GM18873 (cell line): ENCODE results near the gene UIMC1.
"Not testable (repeated sequence)": the region's sequence is repeated elsewhere in the genome, so short reads cannot be mapped to it uniquely, and the experiment has no call there.

Experiments
- ATAC-seq: cut with Tn5 transposase; IDR thresholded peaks from one replicate; pipeline ENCODE4 v1.9.1; 2021; ENCODE audit warnings: mild to moderate bottlenecking, moderate library complexity, moderate number of reproducible peaks; ENCODE audit not compliant: unreplicated experiment, low FRiP score

UIMC1 gene

DNA sequence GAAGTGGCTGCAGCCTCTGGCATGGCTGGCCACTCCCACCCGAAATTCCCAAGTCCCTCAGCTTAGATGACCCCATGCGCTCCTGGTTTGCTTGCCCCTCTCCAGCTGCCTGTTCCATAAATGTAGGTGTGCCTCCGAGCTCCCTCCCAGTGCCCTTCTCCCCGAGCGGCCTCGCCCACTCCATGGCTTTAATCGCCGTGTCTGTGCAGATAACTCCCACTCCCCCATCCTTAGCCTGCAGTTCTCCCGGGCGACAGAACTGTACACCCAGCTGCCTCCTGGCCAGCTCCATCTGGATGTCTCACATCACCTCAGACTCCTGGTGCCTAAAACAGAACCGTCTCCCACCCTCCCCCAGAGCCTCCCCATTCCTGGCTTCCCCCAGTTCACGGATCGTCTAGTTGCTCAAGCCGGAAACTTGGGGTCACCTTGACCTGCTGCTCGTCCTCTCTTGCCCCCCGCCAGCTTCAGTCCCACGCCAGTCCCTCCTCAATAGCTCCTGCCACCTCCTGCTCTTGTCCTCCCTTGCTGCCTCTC lies 131.5 kb downstream of the UIMC1 start:
- ATAC-seq: no peak

DNA sequence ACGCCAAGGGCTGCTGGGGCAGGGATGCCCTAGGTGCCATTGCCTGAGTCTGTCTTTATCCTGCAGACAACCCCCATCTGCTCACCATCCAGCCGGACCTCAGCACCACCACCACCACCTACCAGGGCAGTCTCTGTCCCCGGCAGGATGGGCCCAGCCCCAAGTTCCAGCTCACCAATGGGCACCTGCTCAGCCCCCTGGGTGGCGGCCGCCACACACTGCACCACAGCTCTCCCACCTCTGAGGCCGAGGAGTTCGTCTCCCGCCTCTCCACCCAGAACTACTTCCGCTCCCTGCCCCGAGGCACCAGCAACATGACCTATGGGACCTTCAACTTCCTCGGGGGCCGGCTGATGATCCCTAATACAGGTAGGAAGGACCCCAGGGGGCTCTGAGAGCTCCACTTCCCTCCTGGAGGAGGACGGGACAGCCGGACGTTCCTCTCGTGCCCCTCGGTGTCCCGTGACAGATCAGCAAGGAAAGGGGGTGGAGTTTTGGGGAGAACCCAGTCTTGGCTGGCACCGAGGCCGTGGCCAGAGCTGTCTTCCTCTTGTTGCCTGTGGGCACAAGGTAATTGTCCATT lies 132.3 kb downstream of the UIMC1 start:
- no peak for ATAC-seq

- no peak for ATAC-seq
Observed at GRCh38 chr5:176873541-176874172, 132.9 kb downstream of the UIMC1 start.

DNA sequence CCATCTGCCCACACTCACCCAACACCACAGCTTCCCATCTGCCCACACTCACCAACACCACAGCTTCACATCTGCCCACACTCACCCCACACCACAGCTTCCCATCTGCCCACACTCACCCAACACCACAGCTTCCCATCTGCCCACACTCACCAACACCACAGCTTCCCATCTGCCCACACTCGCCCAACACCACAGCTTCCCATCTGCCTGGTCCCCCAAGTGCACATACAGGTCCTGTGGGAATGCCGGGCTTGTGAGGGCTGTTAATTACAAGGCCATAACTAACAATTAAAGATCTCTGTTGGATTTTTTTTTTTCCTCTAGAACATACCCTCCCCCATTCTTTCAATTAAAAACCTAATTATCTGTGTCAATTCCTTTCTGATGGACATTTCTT lies 133.6 kb downstream of the UIMC1 start:
- ATAC-seq: not testable (repeated sequence)

GRCh38 chr5:176872586-176872985 lies 134.0 kb downstream of the UIMC1 start:
- not testable (repeated sequence) for ATAC-seq

DNA sequence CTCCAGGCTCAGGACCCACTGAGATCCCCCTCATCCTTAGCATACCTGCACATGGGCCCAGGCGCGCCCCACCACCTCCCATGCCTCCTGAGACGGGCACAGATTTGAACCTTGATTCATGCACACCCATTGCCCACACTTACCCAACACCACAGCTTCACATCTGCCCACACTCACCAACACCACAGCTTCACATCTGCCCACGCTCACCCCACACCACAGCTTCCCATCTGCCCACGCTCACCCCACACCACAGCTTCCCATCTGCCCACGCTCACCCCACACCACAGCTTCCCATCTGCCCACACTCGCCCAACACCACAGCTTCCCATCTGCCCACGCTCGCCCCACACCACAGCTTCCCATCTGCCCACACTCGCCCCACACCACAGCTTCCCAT lies 135.9 kb downstream of the UIMC1 start:
- not testable (repeated sequence) for ATAC-seq

GRCh38 chr5:176870110-176870591 lies 136.4 kb downstream of the UIMC1 start:
- no peak for ATAC-seq

- no peak for ATAC-seq
Observed at GRCh38 chr5:176869501-176870109, 137.0 kb downstream of the UIMC1 start.

DNA sequence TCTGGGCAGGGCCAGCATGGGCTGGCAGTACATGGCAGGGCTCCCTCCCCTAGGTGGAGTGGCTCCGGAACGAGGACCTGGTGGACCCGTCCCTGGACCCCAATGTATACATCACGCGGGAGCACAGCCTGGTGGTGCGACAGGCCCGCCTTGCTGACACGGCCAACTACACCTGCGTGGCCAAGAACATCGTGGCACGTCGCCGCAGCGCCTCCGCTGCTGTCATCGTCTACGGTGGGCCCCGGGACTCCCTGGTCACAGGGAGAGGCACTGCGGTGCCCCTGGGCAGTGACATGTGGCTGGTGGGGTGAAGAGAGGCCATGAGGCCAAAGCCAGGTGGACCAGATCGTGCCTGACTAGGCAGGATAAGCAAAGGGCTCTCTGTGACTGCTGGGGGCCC lies 137.8 kb downstream of the UIMC1 start:
- no peak for ATAC-seq

DNA sequence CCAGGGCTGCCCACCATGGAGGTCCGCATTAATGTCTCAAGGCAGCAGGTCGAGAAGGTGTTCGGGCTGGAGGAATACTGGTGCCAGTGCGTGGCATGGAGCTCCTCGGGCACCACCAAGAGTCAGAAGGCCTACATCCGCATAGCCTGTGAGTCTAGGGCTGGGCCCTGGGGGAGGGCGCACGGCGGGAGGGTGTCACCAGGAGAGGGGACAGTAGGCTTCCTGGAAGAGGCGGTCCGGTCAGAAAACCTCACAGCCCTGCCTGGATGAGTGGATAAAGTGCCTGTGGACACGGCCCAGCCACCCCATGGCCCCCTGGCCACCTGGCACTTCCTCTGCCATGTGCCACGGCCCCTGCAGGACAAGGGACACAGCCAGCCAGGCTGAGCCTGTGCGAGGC lies 138.5 kb downstream of the UIMC1 start:
- ATAC-seq: no peak

- no peak for ATAC-seq
Observed at GRCh38 chr5:176866707-176867310, 139.8 kb downstream of the UIMC1 start.

DNA sequence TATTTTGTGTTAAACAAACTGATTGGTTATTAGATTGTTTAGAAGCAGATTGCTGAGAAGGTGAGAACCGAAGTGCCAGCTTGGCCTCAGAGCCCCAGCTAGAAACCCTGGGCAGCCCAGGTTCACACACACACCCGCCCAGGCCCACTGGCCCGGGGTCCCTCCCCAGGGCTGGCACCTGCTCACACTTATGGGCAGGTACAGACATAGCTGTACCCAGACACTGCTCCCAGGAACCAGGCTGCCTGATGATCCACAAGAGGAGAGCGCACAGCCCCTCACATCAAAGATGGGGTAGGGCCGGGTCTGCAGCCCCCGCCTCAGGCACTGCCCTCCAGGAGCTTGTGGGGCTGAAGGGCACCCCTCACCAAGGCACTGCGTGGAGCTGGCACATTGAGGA lies 140.6 kb downstream of the UIMC1 start:
- ATAC-seq: no peak

DNA sequence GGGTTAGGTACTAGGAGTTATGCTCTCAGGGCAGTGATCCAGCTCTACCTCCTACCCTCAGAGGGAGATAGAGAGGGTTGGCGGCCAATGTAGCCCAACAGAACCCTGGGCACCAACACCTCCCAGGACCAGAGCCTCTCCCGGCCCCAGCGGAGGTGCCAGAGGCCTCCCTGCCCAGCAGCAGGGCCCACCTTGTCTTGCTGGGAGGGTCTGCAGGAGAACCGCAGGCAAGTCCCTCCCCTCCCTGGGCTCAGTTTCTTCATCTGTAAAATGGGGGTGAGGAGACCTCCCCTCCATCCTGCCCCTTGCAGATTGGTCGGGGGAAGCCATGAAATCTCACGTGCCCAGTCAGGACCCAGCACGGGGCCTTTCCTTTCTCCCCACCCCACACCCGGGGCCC lies 141.8 kb downstream of the UIMC1 start:
- no peak for ATAC-seq

- no peak for ATAC-seq
Observed at GRCh38 chr5:176863765-176864098, 142.8 kb downstream of the UIMC1 start.

- ATAC-seq: no peak
Observed at GRCh38 chr5:176863041-176863764, 143.4 kb downstream of the UIMC1 start.

DNA sequence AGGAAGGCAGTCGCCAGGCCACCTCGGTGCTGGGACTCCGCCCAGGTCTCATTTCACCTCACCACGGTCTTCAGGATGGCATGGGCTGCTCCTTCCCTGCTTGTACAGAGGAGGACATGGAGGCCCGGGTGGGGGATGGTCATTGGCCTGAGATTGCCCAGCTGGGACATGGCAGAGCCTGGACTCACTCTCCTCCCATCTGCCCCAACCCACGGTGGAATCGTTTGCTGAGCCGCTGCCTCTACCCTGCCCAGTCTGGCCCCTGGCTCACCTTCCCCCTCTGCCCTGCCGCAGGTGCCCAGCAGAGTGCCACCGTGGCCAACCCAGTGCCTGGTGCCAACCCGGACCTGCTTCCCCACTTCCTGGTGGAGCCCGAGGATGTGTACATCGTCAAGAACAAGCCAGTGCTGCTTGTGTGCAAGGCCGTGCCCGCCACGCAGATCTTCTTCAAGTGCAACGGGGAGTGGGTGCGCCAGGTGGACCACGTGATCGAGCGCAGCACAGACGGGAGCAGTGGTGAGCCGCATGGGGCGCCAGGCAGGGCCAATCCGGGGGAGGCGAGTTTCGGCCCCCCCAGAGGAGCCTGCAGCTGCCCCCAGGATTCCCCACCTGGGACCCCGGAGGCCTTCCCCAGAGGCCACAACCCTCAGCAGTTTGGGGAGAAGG lies 144.1 kb downstream of the UIMC1 start:
- ATAC-seq: no peak

- ATAC-seq: no peak
Observed at GRCh38 chr5:176861276-176861675, 145.3 kb downstream of the UIMC1 start.

- no peak for ATAC-seq
Observed at GRCh38 chr5:176860381-176860780, 146.2 kb downstream of the UIMC1 start.

GRCh38 chr5:176859916-176860315 lies 146.7 kb downstream of the UIMC1 start:
- no peak for ATAC-seq

DNA sequence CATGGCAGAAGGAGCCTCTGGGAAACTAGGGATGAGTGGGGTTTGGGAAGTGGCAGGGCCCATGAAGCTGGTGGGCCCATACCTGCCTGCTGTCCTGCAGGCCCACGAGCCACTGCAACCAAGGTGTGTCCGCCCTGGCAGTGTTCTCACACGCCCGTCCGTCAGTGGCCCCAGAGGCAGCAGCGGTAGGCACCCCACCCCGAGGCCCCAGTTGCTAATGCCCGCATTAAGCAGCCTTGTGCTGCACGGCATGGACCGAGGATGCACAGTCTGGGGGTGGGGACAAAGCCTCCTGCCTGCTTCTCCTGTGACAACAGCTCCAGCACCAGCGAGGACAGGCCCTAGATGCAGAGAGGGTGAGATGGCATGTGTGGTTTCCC lies 148.7 kb downstream of the UIMC1 start:
- ATAC-seq: no peak
